ENCODE data around the gene SLC26A11. TPM values are rescaled to one million over a fixed set of nuclear protein-coding genes. Genes with fewer than 3 reads are reported as not detected.

The SLC26A11 gene
- total RNA-seq: 11.9 and 13.3 TPM in 2 replicates

GRCh38 chr17:80220054-80220735 is at the start of gene SLC26A11, which contains the start of gene SGSH:
Gene SLC26A11 (plus strand): TSS chr17:80220427. CDS start chr17:80221561, 1,134 bp downstream.
Gene SGSH (minus strand): TSS chr17:80220333. CDS start chr17:80220313, 20 bp downstream.

GRCh38 chr17:80260791-80261158 is 40.5 kb downstream of the SLC26A11 start, which contains the start of gene RNF213:
Gene RNF213 (plus strand): TSS chr17:80260852. CDS start chr17:80263682, 2,830 bp downstream.

Other genes with a start within 250 kb of the SLC26A11 start
- 56.9 and 64.1 TPM in 2 replicates for gene TBC1D16, start 184.6 kb upstream of the SLC26A11 start, total RNA-seq
- gene CCDC40, start 183.8 kb upstream of the SLC26A11 start, total RNA-seq: 0.78 and 5.7 TPM in 2 replicates
- 82.9 and 91.9 TPM in 2 replicates for gene GAA, start 118.8 kb upstream of the SLC26A11 start, total RNA-seq
- gene EIF4A3, start 73.3 kb upstream of the SLC26A11 start, total RNA-seq: 59.5 and 64.0 TPM in 2 replicates
- 0.15 TPM in 1 of 2 replicates, not detected in the other for gene CARD14, start 50.4 kb upstream of the SLC26A11 start, total RNA-seq
- 19.2 and 19.4 TPM in 2 replicates for gene SGSH, start 94 bp upstream of the SLC26A11 start, total RNA-seq
- 56.3 and 57.3 TPM in 2 replicates for gene RNF213, start 40.4 kb downstream of the SLC26A11 start, total RNA-seq
- gene ENDOV, start 194.7 kb downstream of the SLC26A11 start, total RNA-seq: 22.7 and 28.1 TPM in 2 replicates

Measured in cardiac ventricle fibroblast (primary cell).